NCI-H345 treated with DMSO at 0.1 percent for 48 hours (cell line): Measurements from ENCODE around the gene CLPTM1.
"Not testable (repeated sequence)": the region's sequence is repeated elsewhere in the genome, so short reads cannot be mapped to it uniquely, and the experiment has no call there.

Experiments used
- DNase-seq: peaks from one replicate; lab custom pipeline; 2025; ENCODE audit not compliant: unreplicated experiment; lab: John Stamatoyannopoulos, UW

The CLPTM1 gene

DNA sequence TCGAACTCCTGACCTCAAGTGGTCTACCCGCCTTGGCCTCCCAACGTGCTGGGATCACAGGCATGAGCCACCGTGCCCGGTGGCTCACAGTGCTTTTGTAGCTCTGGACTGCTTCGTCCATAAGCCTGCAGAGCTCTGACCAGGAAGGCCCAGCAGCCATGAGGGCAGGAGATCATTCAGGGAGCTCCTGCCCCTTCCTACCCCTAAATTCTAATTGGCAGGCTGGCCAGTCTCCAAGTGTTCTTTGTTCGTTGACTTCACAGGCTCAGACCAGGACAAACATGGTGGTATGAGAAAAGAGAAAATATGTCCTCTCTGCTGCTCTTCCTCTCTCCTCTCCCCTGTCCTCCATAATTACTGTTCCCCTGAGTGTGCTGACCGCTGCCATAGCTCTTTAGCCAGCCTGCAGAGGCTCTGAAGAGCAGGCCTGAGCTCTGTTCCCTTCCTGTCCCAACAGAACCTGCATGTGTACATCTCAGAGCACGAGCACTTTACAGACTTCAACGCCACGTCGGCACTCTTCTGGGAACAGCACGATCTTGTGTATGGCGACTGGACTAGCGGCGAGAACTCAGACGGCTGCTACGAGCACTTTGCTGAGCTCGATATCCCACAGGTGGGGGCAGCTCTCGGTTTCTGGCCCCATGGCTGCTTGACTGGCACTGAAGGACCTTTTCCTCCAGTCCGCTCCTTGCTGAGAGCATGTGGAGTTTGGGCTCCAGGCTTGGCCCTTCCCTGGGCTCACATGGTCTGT is 19.0 kb downstream of the CLPTM1 start:
- no peak for DNase-seq

DNA sequence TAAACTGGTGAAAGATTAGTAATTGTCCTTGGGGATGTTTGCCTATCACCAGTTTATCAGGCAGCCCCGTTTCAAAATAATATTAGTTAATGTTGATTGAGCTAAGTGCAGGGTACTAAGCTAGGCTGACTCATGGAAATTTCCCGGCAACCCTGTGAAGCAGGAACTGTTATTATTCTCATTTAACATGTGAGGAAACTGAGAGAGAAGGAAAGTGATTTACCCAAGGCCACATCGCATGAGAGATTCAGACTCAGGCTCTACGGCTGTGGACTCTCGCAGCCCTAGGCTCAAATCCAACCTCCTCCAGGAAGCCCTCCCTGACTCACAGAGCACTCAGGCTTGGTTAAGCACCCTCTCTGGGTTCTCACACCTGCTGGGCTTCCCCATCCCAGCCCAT is 19.7 kb downstream of the CLPTM1 start:
- DNase-seq: no peak

GRCh38 chr19:44975444-44975843 is 20.3 kb downstream of the CLPTM1 start:
- DNase-seq: no peak

- DNase-seq: no peak
Observed at GRCh38 chr19:44984005-44984404, 28.8 kb downstream of the CLPTM1 start.

DNA sequence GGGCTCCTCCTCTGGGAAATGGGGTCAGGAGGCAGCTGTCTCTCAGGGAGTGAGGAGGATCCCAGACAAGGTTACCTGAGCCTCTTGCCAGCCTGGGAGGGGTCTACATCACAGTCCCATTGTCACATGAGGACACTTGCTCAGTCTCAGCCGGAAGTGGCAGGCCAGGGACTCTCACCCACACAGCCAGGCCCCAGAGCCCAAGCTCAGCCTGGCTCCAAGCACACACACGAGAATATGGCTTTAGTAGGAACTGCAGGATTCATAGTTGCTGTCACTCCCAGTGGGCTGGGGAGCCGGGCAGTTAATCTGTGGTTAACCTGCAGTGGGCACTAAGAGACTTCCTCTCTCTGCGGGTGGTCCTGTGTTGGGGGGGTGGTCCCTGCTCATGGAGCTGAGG is 30.3 kb downstream of the CLPTM1 start:
- DNase-seq: no peak

DNA sequence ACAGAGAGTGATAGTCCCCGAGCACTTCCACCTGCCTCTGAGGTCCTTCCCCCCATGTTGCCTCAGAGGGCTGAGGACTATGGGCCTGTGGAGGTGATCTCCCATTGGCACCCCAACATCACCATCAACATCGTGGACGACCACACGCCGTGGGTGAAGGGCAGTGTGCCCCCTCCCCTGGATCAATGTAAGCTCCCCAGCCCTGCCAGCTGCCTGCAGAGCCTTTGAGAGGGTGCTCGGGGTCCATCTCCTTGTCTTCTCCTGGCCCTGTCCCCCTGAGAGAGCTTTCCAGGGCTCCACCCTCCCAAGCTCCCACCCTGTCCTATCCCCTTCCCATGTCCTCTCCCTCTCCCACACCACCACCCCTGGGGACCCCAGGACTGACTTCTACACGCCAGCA is 31.2 kb downstream of the CLPTM1 start:
- no peak for DNase-seq

DNA sequence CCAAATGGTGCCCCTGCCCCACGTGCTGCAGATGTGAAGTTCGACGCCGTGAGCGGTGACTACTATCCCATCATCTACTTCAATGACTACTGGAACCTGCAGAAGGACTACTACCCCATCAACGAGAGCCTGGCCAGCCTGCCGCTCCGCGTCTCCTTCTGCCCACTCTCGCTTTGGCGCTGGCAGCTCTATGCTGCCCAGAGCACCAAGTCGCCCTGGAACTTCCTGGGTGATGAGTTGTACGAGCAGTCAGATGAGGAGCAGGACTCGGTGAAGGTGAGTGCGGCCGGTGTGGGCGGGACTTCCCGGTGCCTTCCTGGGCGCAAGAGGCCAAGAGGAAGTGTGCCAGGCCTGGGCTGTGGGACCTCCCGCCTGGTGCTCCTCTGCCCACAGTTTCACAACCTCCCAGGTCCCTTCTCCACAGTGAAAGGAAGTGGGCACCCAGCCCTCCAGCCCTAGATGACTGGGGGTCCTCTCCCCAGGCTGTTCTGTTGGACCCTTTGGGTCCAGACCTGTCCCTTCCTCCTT is 32.0 kb downstream of the CLPTM1 start:
- no peak for DNase-seq

- DNase-seq: no peak
Observed at GRCh38 chr19:44988273-44988672, 33.1 kb downstream of the CLPTM1 start.

DNA sequence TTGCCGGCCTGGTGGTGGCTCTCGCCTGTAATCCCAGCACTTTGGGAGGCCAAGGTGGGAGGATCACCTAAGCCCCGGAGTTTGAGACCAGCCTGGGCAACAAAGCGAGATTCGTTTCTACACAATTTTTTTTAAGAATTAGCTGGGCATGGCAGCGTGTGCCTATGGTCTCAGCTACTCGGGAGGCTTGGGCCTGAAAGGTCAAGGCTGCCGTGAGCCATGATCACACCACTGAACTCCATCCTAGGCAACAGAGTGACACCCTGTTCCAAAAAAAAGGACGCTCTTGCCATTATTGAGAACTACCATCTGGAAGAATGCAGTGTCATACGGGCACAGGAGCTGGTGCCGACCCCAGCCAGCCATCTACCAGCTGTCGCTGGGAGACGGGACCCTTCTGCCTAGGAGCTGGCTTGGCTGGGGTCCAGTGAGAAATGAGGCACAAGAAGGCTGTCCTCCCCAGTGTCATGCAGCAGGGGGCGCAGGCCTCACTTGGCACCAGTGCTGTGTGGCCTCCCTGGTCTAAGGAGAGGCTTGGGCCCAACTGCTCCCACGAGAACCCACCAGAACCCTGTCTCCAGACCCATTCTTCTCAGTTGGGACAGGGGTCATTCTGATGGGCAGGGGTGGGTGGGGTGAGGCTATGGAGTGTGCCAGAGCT is 33.8 kb downstream of the CLPTM1 start:
- no peak for DNase-seq

GRCh38 chr19:44990459-44990858 is 35.3 kb downstream of the CLPTM1 start:
- no peak for DNase-seq

- DNase-seq: no peak
Observed at GRCh38 chr19:44990966-44991365, 35.8 kb downstream of the CLPTM1 start.

DNA sequence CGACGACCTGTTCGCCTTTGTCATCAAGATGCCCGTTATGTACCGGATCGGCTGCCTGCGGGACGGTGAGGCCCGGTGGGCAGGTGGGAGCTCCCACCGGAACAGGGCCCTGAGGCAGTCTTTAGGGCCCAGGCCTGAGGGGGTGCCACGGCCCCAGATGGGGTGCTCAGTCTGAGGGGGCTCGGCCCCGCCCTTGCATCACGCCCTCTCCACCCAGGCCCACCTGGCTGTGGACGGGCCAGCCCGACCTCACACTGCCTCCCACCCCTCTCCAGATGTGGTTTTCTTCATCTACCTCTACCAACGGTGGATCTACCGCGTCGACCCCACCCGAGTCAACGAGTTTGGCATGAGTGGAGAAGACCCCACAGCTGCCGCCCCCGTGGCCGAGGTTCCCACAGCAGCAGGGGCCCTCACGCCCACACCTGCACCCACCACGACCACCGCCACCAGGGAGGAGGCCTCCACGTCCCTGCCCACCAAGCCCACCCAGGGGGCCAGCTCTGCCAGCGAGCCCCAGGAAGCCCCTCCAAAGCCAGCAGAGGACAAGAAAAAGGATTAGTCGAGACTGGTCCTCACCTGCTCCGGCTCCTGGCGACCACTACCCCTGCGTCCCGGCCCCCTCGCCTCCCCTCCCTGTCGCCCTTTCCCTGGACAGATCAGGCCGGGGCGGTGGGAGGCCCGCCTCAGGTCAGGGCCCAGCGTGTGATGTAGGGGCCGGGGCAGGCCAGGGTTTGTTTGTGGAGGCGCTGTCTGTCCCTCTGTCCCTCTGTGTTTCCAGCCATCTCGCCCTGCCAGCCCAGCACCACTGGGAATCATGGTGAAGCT is 37.4 kb downstream of the CLPTM1 start:
- no peak for DNase-seq

- no peak for DNase-seq
Observed at GRCh38 chr19:44993526-44993925, 38.3 kb downstream of the CLPTM1 start.

DNA sequence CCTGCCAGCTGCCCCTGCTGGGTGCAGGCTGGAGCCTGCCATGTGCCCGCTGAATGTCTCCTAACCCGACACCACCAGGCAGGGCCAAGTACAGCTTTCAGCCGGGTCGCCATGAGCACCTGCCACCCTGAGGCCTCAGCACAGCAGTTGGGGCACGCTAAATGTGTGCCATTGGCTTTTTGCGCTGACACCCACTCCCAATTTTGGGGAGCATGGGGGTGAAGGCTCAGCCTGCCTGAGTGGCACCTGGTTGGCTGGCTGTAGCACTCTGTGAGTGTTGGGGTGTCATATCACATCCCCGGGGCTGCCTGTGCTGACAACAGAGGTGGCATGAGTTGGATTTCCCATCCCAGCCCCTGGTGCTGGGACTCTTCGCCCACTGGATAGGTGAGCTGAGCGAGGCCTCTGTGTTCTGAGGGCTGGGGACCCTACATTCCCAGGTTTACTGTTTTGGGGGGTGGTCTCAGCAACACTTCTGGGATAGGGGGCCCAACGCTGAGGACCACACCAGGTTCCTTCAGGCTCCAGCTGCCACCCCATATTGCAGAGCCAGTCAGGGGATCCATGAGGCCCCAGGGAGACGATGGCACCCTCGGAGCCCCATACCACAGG is 38.9 kb downstream of the CLPTM1 start:
- no peak for DNase-seq

DNA sequence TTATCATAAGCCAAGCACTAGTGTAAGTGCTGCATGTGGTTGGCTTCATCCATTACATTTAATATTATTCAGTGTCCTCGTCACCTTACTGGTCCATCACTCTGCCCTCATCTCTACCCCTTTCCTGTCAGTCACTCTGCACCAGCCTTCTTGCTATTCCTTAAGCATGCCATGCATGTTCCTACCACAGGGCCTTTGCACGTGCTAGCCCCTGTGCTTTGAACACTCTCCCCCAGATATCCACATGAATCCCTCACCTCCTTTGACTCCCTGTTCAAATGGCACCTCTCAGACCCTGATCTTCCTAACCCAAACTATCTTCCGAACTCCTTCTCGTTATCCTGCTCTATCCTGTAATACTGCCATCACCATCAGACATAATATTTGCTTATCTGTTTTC is 42.8 kb downstream of the CLPTM1 start:
- no peak for DNase-seq

DNA sequence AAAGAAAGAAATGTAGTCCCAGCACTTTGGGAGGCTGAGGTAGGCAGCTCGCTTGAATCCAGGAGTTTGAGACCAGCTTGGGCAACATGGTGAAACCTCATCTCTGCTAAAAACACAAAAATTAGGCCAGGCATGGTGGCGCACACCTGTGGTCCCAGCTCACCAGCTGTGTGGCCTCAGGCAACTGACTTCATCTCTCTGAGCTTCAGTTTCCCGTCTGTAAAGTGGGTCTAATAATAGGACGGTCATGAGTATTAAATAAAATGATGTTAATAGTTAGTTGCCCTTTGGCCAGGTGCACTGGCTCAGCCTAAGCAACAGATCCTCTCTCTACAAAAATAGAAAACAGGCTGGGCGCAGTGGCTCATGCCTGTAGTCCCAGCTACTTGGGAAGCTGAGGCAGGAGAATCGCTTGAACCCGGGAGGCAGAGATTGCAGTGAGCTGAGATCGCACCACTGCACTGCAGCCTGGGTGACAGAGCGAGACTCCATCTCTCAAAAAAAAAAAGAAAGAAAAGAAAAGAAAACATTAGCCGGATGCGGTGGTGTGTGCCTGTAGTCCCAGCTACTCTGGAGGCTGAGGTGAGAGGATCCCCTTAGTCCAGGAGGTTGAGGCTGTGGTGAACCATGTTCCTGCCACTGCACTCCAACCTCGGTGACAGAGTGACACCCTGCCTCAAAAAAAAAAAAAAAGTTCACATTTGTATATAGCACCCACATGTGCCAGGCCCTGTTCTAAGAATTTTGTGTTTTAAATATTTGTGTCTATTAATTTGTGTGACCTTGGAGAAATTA is 44.1 kb downstream of the CLPTM1 start:
- not testable (repeated sequence) for DNase-seq

GRCh38 chr19:45000665-45001064 is 45.5 kb downstream of the CLPTM1 start:
- not testable (repeated sequence) for DNase-seq

- DNase-seq: peak; percentile 37
Observed at GRCh38 chr19:45001087-45001739, 46.0 kb downstream of the CLPTM1 start, which contains the start of gene RELB. Gene RELB (plus strand): TSS chr19:45001464. CDS start chr19:45001580, 116 bp downstream.

DNA sequence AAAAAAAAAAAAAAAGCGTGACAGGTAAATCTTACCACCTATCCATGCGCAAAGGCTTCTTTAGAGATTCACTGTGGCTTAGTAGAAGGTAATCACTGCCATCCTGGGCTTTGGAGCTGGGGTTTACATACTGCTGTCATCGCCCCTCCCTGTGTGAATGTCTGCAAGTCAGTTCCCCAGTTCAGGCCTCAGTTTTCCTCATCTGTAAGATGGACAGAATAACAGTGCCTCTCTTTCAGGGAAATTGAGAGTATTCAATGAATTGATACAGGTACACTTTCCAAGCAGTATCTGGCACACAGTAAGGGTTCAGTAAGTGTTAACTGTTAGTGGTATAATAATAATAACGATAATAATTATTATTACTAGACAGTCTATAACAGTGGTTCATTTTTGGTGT is 48.3 kb downstream of the CLPTM1 start:
- no peak for DNase-seq

- no peak for DNase-seq
Observed at GRCh38 chr19:45005787-45006186, 50.6 kb downstream of the CLPTM1 start.
